Kidney (tissue), 14 donors: ENCODE measurements around the gene SLC9A3. TPM values are rescaled to one million over a fixed set of nuclear protein-coding genes. Genes with fewer than 3 reads are reported as not detected.
A peak's percentile ranks its signal among the peaks of the same experiment; 100 is the strongest.

Experiments used
- DNase-seq, 5 donors: peaks; one replicate each; pipeline ENCODE4 v3.0.0-alpha.2; 2013 to 2020
- FAIRE-seq: peaks from 2 replicates; lab custom pipeline; 2012; peaks lifted over from hg19 to GRCh38; lab: Jason Lieb, UNC
- H3K27ac ChIP-seq, 2 donors: one replicate each; pipeline ENCODE4 v1.7.0; 2013; ENCODE audit warnings: low read depth in 2 of 2, low read length in 2 of 2, inconsistent platforms in 1 of 2
- H3K27me3 ChIP-seq: one replicate; pipeline ENCODE4 v1.7.1; 2013; ENCODE audit warnings: low read length, inconsistent platforms; ENCODE audit not compliant: control insufficient read depth, insufficient read depth
- H3K36me3 ChIP-seq, 3 donors: one replicate each; pipeline versions ENCODE4 v1.7.0 to v1.7.1; 2013; ENCODE audit warnings: low read length in 3 of 3, control low read depth in 1 of 3, inconsistent platforms in 1 of 3; ENCODE audit not compliant: insufficient read depth in 3 of 3, control insufficient read depth in 2 of 3
- H3K4me1 ChIP-seq, 3 donors: one replicate each; pipeline versions ENCODE4 v1.7.0 to v1.7.1; 2013; ENCODE audit warnings: low read length in 3 of 3, inconsistent platforms in 1 of 3, low read depth in 1 of 3; ENCODE audit not compliant: control insufficient read depth in 2 of 3, insufficient read depth in 2 of 3
- H3K4me3 ChIP-seq, 3 donors: one replicate each; pipeline versions ENCODE4 v1.7.0 to v1.8.1; 2013; ENCODE audit warnings: low read length in 3 of 3, control low read depth in 1 of 3, inconsistent platforms in 1 of 3
- H3K9ac ChIP-seq, 3 donors: one replicate each; pipeline versions ENCODE4 v1.7.0 to v1.7.1; 2013; ENCODE audit warnings: low read length in 3 of 3, control low read depth in 1 of 3, inconsistent platforms in 1 of 3
- H3K9me3 ChIP-seq, 3 donors: one replicate each; pipeline versions ENCODE4 v1.7.0 to v1.7.1; 2013; ENCODE audit warnings: low read length in 3 of 3, control low read depth in 1 of 3, inconsistent platforms in 1 of 3; ENCODE audit not compliant: control insufficient read depth in 2 of 3, insufficient read depth in 1 of 3
- intact Hi-C: fragments of 100-400 bp; cut with DNase I; formaldehyde crosslinking; loops from one replicate; pipeline ENCODE4 v1.11.1; 2022
- polyA plus RNA-seq: library from polyadenylated mRNA; stranded (reverse); fragments of 350-450 nt; fragmentation: Illumina TruSeq; extraction: RNeasy Lipid Tissue Mini Kit (QIAGEN cat#74804); gene quantifications from one replicate; pipeline ENCODE4 v1.2.3, GENCODE V29; 2014; ENCODE audit warnings: low read depth, low replicate concordance; ENCODE audit not compliant: insufficient read depth
- total RNA-seq: library from RNA; stranded (reverse); fragmentation: NEBNext Ultra II Directional; extraction: Animal tissue kit (Norgen Biotek cat#: 25700); gene quantifications from one replicate; pipeline ENCODE4 v1.2.1, GENCODE V29; 2021
- TF ChIP-seq, protein P1 (sequence below): IDR thresholded peaks from 3 replicates; pipeline ENCODE4 v1.5.1; 2012; ENCODE audit warnings: mild to moderate bottlenecking, moderate library complexity, borderline replicate concordance; ENCODE audit not compliant: insufficient read depth; ENCODE audit errors: extremely low read depth
- donor health status: control.
- donor health status: control.
- donor health status: control.
- donor health status: control.
- donor health status: control.
- donor health status: DM: yes; HTN: yes; CAD: no.
- donor health status: Normal renal cell carcinoma (clear cell type).

The SLC9A3 gene
- total and polyA plus RNA-seq, 2 donors from 2014 or later: 10.5 to 36.9 TPM

DNA sequence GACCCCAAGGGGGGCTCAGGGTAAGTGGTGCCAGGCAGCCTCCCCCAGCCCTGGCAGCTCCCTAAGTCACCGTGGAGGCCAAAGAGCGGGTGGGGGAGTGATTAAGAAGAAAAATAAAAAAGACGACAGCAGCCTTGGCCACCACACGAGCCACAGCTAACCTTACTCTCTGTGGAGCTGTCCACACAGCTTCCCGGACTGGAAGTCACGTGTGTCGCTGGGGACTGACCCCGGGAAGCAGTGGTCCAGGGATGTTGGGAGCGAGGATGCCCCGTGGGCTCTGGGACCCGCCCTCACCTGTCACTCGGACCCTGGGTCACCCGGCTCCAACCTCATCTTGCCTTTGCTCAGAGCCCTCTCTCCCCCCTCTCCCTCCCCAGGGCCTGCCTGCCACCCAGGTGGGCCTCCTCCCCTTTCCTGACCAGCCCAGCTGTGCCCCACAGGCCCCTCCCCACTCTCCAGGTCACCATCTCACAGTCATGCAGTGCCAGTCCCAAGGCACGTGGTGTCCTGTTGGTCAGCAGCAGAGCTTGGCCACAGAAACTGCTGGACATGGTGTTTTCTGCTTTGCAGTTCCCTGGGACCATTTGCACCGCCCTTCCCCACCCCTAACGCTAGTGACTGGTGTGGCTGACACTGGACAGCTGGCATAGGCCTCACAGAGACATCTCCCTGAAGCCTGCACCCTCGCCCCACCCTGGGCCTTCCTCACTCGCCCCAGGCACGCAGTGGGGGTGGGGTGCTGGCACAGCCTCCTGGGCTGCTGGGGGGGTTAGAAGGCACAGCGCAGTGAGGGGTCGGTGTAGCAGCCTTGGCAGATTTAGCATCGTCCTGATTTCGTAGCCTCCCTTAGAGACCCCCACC lies 91.1 kb downstream of the SLC9A3 start:
- no peaks in the 10 kb centered on the region for H3K36me3 ChIP-seq
- no peak overlapping the region for H3K9ac ChIP-seq
- H3K27ac ChIP-seq: no peak overlapping the region
- FAIRE-seq (no peak), DNase-seq (peak in 2 of 5 donors; percentile 43 to 57)
- TF ChIP-seq, protein P1, sequence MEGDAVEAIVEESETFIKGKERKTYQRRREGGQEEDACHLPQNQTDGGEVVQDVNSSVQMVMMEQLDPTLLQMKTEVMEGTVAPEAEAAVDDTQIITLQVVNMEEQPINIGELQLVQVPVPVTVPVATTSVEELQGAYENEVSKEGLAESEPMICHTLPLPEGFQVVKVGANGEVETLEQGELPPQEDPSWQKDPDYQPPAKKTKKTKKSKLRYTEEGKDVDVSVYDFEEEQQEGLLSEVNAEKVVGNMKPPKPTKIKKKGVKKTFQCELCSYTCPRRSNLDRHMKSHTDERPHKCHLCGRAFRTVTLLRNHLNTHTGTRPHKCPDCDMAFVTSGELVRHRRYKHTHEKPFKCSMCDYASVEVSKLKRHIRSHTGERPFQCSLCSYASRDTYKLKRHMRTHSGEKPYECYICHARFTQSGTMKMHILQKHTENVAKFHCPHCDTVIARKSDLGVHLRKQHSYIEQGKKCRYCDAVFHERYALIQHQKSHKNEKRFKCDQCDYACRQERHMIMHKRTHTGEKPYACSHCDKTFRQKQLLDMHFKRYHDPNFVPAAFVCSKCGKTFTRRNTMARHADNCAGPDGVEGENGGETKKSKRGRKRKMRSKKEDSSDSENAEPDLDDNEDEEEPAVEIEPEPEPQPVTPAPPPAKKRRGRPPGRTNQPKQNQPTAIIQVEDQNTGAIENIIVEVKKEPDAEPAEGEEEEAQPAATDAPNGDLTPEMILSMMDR: no peak
- no peaks in the 10 kb centered on the region for H3K9me3 ChIP-seq
- no peaks in the 10 kb centered on the region for H3K4me1 ChIP-seq
- H3K4me3 ChIP-seq: no peak overlapping the region
- H3K27me3 ChIP-seq: no peaks in the 10 kb centered on the region
- intact Hi-C loops: no loop called here

DNA sequence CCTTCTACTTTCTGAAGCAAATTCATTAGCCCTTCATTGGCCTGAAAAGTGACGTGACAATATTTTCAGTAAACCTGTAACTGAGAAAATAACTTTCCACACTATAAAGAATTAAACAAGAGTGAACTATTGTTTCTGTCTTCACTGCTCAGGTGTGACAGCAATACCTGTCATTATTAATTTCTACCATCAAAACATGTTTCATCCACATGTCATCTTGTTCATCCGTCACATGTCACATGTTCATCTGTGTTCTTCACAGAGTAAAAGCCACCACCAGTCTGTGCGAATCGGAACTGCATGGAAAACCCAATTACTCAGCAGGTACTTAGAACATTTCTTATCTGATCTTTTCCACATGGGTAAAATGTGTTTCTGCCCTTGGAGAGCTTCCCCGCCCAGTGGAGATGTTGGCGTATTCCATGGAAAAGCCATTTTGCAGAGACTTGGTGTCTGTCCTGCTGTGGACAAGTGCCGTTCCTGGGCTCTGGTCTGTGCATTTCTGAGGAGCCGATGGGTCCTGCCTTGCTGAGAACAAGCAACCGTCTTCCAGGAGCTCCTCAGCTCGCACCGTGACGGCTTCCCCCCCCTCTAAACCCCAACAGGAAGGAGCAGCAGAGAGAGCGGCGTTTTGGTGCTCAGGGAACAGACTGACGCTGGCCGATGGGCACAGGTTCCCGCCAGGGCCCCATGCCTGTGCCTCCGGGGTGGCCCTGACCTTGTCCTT lies 91.9 kb downstream of the SLC9A3 start:
- Histone ChIP-seq H3K4me1 (no peaks in the 10 kb centered on the region), H3K4me3 (no peak overlapping the region), H3K27me3 (no peaks in the 10 kb centered on the region), H3K27ac (no peak overlapping the region), H3K9me3 (no peaks in the 10 kb centered on the region), H3K36me3 (no peaks in the 10 kb centered on the region), H3K9ac (no peak overlapping the region)
- FAIRE-seq (no peak), DNase-seq (peak in 1 of 5 donors; percentile 36)
- TF ChIP-seq, protein P1: no peak
- intact Hi-C loops: no loop called here

DNA sequence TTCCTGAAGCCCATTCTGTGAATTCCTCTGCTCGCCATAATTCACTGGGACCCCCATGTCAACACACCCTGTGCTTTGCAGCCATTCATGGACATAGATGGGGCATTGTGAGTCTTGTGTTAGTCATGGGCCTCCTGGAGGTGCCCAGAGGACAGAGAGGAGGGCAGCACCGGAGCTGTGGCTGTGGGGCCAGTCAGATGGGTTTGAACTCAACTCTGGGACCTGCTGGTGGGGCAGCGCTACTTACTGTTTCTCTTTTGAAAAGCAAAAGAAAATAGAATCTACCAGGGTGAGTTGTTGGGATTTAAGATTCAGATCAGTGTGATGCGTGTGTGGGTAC lies 92.6 kb downstream of the SLC9A3 start:
- TF ChIP-seq, protein P1: no peak
- no peak overlapping the region for H3K4me3 ChIP-seq
- no peaks in the 10 kb centered on the region for H3K27me3 ChIP-seq
- no peaks in the 10 kb centered on the region for H3K9me3 ChIP-seq
- H3K36me3 ChIP-seq: no peaks in the 10 kb centered on the region
- no peaks in the 10 kb centered on the region for H3K4me1 ChIP-seq
- H3K27ac ChIP-seq: no peak overlapping the region
- FAIRE-seq (no peak), DNase-seq (peak in 2 of 5 donors; percentile 19 to 20)
- H3K9ac ChIP-seq: no peak overlapping the region
- intact Hi-C loops: no loop called here
